NB4 (cell line): Measurements from ENCODE around the gene PGM3.

ENCODE experiments used
- MYC ChIP-seq: IDR thresholded peaks from 2 replicates; pipeline ENCODE4 v1.6.1; 2011; ENCODE audit warnings: low read depth, low read length
- POLR2A ChIP-seq: IDR thresholded peaks from 2 replicates; pipeline ENCODE4 v1.6.1; 2011; ENCODE audit warnings: mild to moderate bottlenecking; ENCODE audit not compliant: insufficient read length; ENCODE audit errors: extremely low read depth
- TF ChIP-seq, protein P1 (sequence below): IDR thresholded peaks from one replicate; pipeline ENCODE4 v1.5.1; 2012; ENCODE audit warnings: low read depth, low read length
- TF ChIP-seq, protein P2 (sequence below): IDR thresholded peaks from 2 replicates; pipeline ENCODE4 v1.6.1; 2011; ENCODE audit warnings: low read depth, low read length

DNA sequence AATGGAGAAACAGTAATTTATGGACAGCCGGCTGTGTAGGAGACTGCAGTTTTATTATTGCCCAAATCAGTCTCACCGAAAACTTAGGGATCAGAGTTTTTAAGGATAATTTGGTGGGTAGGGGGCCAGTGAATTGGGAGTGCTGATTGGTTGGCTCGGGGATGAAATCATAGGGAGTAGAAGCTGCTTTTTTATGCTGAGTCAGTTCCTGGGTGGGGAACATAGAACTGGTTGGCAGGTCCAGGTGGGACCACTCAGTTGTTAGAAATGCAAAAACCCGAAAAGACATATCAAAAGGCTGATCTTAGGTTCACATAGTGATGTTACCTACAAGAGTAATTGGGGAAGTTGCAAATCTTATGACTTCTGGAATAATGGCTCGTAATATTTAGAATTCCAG, 66.3 kb downstream of the PGM3 start:
- TF ChIP-seq, protein P1, sequence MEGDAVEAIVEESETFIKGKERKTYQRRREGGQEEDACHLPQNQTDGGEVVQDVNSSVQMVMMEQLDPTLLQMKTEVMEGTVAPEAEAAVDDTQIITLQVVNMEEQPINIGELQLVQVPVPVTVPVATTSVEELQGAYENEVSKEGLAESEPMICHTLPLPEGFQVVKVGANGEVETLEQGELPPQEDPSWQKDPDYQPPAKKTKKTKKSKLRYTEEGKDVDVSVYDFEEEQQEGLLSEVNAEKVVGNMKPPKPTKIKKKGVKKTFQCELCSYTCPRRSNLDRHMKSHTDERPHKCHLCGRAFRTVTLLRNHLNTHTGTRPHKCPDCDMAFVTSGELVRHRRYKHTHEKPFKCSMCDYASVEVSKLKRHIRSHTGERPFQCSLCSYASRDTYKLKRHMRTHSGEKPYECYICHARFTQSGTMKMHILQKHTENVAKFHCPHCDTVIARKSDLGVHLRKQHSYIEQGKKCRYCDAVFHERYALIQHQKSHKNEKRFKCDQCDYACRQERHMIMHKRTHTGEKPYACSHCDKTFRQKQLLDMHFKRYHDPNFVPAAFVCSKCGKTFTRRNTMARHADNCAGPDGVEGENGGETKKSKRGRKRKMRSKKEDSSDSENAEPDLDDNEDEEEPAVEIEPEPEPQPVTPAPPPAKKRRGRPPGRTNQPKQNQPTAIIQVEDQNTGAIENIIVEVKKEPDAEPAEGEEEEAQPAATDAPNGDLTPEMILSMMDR, result no peak
- TF ChIP-seq POLR2A, result no peak
- no peak for TF ChIP-seq MYC
- TF ChIP-seq, protein P2, sequence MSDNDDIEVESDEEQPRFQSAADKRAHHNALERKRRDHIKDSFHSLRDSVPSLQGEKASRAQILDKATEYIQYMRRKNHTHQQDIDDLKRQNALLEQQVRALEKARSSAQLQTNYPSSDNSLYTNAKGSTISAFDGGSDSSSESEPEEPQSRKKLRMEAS, result no peak
